Upper lobe of left lung (tissue), 4 donors: ENCODE measurements around the gene RBSN.

ENCODE experiments used
- POLR2A ChIP-seq, 4 donors: fragments of 450-650 bp; IDR thresholded peaks; one replicate each; pipeline ENCODE4 v1.5.1; 2016 to 2017; ENCODE audit warnings: antibody characterized with exemption in 4 of 4, mild to moderate bottlenecking in 2 of 4
- POLR2AphosphoS5 ChIP-seq, 2 donors: sonication (generic); formaldehyde crosslinking; IDR thresholded peaks; one replicate each; pipeline ENCODE4 v1.5.1; 2017; ENCODE audit warnings: antibody characterized with exemption in 2 of 2
- TF ChIP-seq, protein P1 (sequence below), 6 experiments: fragments of 450-650 bp in 4 of 6; fragments of 200-600 bp in 2 of 6; sonication (generic) in 2 of 6; IDR thresholded peaks; one replicate each; pipeline ENCODE4 v1.5.1; 2016 to 2019; ENCODE audit warnings: antibody characterized with exemption in 6 of 6

DNA sequence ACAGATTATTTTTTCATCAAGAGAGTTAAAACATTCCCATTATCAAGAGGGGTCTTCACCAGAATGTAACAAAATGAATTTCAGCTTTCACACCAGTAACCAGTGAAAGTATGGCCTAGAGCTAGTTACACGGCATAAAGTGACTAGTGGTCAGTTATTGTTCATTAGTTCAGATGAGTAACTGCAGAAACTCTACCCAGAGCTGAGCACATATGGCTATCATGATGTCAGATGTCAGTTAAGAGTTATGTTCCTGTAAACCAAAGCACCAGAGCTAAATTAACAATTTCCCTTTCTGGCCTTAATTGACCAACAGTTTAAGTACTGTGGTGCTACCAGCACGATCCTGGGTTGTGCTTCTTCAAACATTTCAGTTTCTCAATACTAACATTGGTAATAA, 27.2 kb downstream of the RBSN start:
- TF ChIP-seq, protein P1, sequence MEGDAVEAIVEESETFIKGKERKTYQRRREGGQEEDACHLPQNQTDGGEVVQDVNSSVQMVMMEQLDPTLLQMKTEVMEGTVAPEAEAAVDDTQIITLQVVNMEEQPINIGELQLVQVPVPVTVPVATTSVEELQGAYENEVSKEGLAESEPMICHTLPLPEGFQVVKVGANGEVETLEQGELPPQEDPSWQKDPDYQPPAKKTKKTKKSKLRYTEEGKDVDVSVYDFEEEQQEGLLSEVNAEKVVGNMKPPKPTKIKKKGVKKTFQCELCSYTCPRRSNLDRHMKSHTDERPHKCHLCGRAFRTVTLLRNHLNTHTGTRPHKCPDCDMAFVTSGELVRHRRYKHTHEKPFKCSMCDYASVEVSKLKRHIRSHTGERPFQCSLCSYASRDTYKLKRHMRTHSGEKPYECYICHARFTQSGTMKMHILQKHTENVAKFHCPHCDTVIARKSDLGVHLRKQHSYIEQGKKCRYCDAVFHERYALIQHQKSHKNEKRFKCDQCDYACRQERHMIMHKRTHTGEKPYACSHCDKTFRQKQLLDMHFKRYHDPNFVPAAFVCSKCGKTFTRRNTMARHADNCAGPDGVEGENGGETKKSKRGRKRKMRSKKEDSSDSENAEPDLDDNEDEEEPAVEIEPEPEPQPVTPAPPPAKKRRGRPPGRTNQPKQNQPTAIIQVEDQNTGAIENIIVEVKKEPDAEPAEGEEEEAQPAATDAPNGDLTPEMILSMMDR (IDR thresholded peaks at IDR 0.05): no peak
- TF ChIP-seq POLR2A (IDR thresholded peaks at IDR 0.05) (no peak), POLR2AphosphoS5 (IDR thresholded peaks at IDR 0.05) (no peak)
